Measurements from ENCODE around the gene NFIA.

Gene NFIA

GRCh38 chr1:61130338-61131000 is 48.1 kb downstream of the NFIA start:
- Histone ChIP-seq H3K27ac (no peak overlapping the region), H3K36me3 (ENCODE audit: insufficient read depth, low read length) (no peaks in the 10 kb centered on the region), H3K9me3 (ENCODE audit: low read depth, low read length) (no peaks in the 10 kb centered on the region), H3K9ac (ENCODE audit: insufficient read length) (no peak overlapping the region), H3K4me3 (no peak overlapping the region)
- no peak for TF ChIP-seq FOXP2 (optimal IDR thresholded peaks at IDR 0.05; ENCODE audit: control extremely low read depth, extremely low read length, insufficient read depth)
- TF ChIP-seq POLR2AphosphoS5 (IDR thresholded peaks at IDR 0.05; ENCODE audit: borderline replicate concordance, low read depth, low read length), result no peak
- no peak for TF ChIP-seq EZH2 (IDR thresholded peaks at IDR 0.05)
- no peak for DNase-seq (ENCODE audit: low read depth, low spot score)

- Histone ChIP-seq H3K9ac (ENCODE audit: insufficient read length) (no peak overlapping the region), H3K4me3 (no peak overlapping the region), H3K9me3 (ENCODE audit: low read depth, low read length) (no peaks in the 10 kb centered on the region), H3K27ac (peak overlapping the region; percentile 93; the same call in 1 of the 2 replicates), H3K36me3 (ENCODE audit: insufficient read depth, low read length) (no peaks in the 10 kb centered on the region)
- no peak for DNase-seq (ENCODE audit: low read depth, low spot score)
- no peak for TF ChIP-seq EZH2 (IDR thresholded peaks at IDR 0.05)
- no peak for TF ChIP-seq FOXP2 (optimal IDR thresholded peaks at IDR 0.05; ENCODE audit: control extremely low read depth, extremely low read length, insufficient read depth)
- no peak for TF ChIP-seq POLR2AphosphoS5 (IDR thresholded peaks at IDR 0.05; ENCODE audit: borderline replicate concordance, low read depth, low read length)
Measured at GRCh38 chr1:61131248-61131647, 48.9 kb downstream of the NFIA start.

DNA sequence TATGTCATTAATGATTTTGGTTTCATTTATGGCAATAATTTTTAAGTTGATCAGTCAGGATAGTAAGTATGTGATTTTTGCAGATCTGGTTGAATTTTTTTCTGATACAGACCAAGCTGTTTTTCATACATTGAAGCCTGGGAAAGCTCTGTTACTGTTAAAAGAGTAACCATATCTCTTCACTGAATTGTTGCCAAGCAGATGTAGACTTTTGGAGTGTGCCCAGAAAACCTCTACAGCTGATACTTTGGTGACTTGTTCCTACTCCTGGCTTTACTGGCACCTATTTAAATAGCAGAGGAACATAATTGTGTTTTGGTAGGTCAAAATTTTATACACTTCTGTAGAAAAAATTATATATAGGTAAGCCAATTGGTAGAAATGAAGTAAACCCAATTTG is 49.4 kb downstream of the NFIA start:
- no peak overlapping the region for H3K9ac ChIP-seq (ENCODE audit: insufficient read length)
- no peaks in the 10 kb centered on the region for H3K36me3 ChIP-seq (ENCODE audit: insufficient read depth, low read length)
- H3K4me3 ChIP-seq, result no peak overlapping the region
- H3K27ac ChIP-seq, result peak overlapping the region; percentile 93; the same call in 1 of the 2 replicates
- DNase-seq (ENCODE audit: low read depth, low spot score), result no peak
- H3K9me3 ChIP-seq (ENCODE audit: low read depth, low read length), result no peaks in the 10 kb centered on the region
- TF ChIP-seq FOXP2 (optimal IDR thresholded peaks at IDR 0.05; ENCODE audit: control extremely low read depth, extremely low read length, insufficient read depth) (no peak), POLR2AphosphoS5 (IDR thresholded peaks at IDR 0.05; ENCODE audit: borderline replicate concordance, low read depth, low read length) (no peak), EZH2 (IDR thresholded peaks at IDR 0.05) (no peak)

- peak overlapping the region; percentile 73 for H3K4me3 ChIP-seq
Measured at GRCh38 chr1:61132176-61132638, 49.8 kb downstream of the NFIA start.

DNA sequence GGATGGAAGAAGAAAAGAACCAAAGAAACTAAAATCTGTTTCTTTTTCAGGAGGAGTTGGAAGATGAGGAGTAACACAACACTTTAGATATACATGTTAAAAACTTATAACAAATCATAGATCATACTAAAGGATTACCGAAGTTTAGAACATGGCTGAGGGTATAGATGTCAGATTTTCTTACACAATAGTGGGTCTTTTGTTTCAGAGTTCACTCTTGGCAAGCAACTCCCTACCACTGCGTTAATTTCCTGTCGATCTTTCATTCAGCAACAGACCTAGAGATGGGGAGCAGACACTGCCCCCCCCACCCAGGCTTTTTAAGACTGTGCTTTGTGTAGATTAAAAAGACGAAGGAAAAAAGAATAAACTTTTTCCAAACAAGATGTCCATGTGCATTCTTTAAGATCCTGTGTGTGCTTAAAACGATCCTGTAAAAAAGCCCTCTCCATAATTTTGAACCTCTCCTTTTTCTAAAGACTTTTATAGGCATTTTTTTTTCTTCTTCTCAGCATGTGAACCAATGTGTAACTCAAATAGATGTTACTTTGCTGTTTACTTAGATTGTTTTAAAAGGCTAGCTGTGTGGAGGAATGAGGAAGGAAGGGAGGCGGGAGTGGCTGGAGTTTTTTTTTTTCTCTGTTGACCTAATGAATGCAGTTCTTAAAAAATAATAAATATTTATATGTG is 50.4 kb downstream of the NFIA start:
- peak overlapping the region; percentile 65 for H3K9ac ChIP-seq (ENCODE audit: insufficient read length)
- peak overlapping the region; percentile 73 for H3K4me3 ChIP-seq
- no peak for DNase-seq (ENCODE audit: low read depth, low spot score)
- no peak for TF ChIP-seq POLR2AphosphoS5 (IDR thresholded peaks at IDR 0.05; ENCODE audit: borderline replicate concordance, low read depth, low read length)
- no peaks in the 10 kb centered on the region for H3K36me3 ChIP-seq (ENCODE audit: insufficient read depth, low read length)
- no peaks in the 10 kb centered on the region for H3K9me3 ChIP-seq (ENCODE audit: low read depth, low read length)
- peak overlapping the region; percentile 93 for H3K27ac ChIP-seq

More at GRCh38 chr1:61132176-61132638, 49.8 kb downstream of the NFIA start:
- TF ChIP-seq EZH2 (IDR thresholded peaks at IDR 0.05), result no peak
- no peak for TF ChIP-seq FOXP2 (optimal IDR thresholded peaks at IDR 0.05; ENCODE audit: control extremely low read depth, extremely low read length, insufficient read depth)
- Histone ChIP-seq H3K9ac (ENCODE audit: insufficient read length) (peak overlapping the region; percentile 65), H3K36me3 (ENCODE audit: insufficient read depth, low read length) (no peaks in the 10 kb centered on the region), H3K9me3 (ENCODE audit: low read depth, low read length) (no peaks in the 10 kb centered on the region), H3K27ac (peak overlapping the region; percentile 93)
- DNase-seq (ENCODE audit: low read depth, low spot score), result no peak

- peak overlapping the region; percentile 73 for H3K4me3 ChIP-seq
- TF ChIP-seq EZH2 (IDR thresholded peaks at IDR 0.05) (no peak), POLR2AphosphoS5 (IDR thresholded peaks at IDR 0.05; ENCODE audit: borderline replicate concordance, low read depth, low read length) (no peak), FOXP2 (optimal IDR thresholded peaks at IDR 0.05; ENCODE audit: control extremely low read depth, extremely low read length, insufficient read depth) (no peak)
- DNase-seq (ENCODE audit: low read depth, low spot score), result no peak
- H3K36me3 ChIP-seq (ENCODE audit: insufficient read depth, low read length), result no peaks in the 10 kb centered on the region
- H3K27ac ChIP-seq, result peak overlapping the region; percentile 93; the same call in 1 of the 2 replicates
- H3K9me3 ChIP-seq (ENCODE audit: low read depth, low read length), result no peaks in the 10 kb centered on the region
- H3K9ac ChIP-seq (ENCODE audit: insufficient read length), result peak overlapping the region; percentile 65
Measured at GRCh38 chr1:61133335-61134019, 51.1 kb downstream of the NFIA start.

GRCh38 chr1:61135291-61135690 is 52.9 kb downstream of the NFIA start:
- H3K27ac ChIP-seq, result no peak overlapping the region
- H3K9ac ChIP-seq (ENCODE audit: insufficient read length), result no peak overlapping the region
- no peaks in the 10 kb centered on the region for H3K9me3 ChIP-seq (ENCODE audit: low read depth, low read length)
- DNase-seq (ENCODE audit: low read depth, low spot score), result no peak
- no peaks in the 10 kb centered on the region for H3K36me3 ChIP-seq (ENCODE audit: insufficient read depth, low read length)
- TF ChIP-seq POLR2AphosphoS5 (IDR thresholded peaks at IDR 0.05; ENCODE audit: borderline replicate concordance, low read depth, low read length) (no peak), EZH2 (IDR thresholded peaks at IDR 0.05) (no peak), FOXP2 (optimal IDR thresholded peaks at IDR 0.05; ENCODE audit: control extremely low read depth, extremely low read length, insufficient read depth) (no peak)
- H3K4me3 ChIP-seq, result no peak overlapping the region

DNA sequence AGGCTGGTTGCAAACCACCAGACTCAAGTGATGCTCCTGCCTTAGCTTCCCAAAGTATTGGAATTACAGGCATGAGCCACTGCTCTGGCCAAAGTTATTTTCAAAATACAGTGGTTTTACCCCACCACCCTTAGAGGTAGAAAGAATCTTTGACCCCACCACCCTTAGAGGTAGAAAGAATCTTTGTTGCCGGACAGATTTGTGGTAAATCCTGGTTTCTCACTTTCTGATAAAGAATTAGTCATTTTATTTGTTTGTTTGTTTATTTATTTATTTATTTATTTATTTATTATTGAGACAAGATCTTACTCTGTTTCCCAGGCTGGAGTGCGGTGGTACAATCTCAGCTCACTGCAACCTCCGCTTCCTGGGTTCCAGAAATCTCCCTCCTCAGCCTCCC is 55.9 kb downstream of the NFIA start:
- H3K27ac ChIP-seq, result no peak overlapping the region
- TF ChIP-seq EZH2 (IDR thresholded peaks at IDR 0.05), result no peak
- no peak for TF ChIP-seq POLR2AphosphoS5 (IDR thresholded peaks at IDR 0.05; ENCODE audit: borderline replicate concordance, low read depth, low read length)
- no peak for TF ChIP-seq FOXP2 (optimal IDR thresholded peaks at IDR 0.05; ENCODE audit: control extremely low read depth, extremely low read length, insufficient read depth)
- DNase-seq (ENCODE audit: low read depth, low spot score), result no peak
- H3K4me3 ChIP-seq, result no peak overlapping the region
- H3K9ac ChIP-seq (ENCODE audit: insufficient read length), result no peak overlapping the region
- no peaks in the 10 kb centered on the region for H3K9me3 ChIP-seq (ENCODE audit: low read depth, low read length)
- no peaks in the 10 kb centered on the region for H3K36me3 ChIP-seq (ENCODE audit: insufficient read depth, low read length)
